Neural progenitor cell (in vitro differentiated cells): ENCODE measurements around the gene SDHA. TPM values are rescaled to one million over a fixed set of nuclear protein-coding genes. Genes with fewer than 3 reads are reported as not detected.

Source experiments
- DNase-seq: peaks from one replicate; pipeline ENCODE4 v3.0.0-alpha.2; 2016; ENCODE audit warnings: low spot score
- H2AFZ ChIP-seq: fragments of 200-600 bp; sonication (generic); replicated peaks from 2 replicates; pipeline ENCODE4 v1.6.1; 2016; ENCODE audit warnings: antibody characterized with exemption
- H3F3A ChIP-seq: fragments of 200-600 bp; sonication (generic); 2 replicates; pipeline ENCODE4 v1.6.1; 2016; ENCODE audit warnings: antibody characterized with exemption, low read depth
- H3K27ac ChIP-seq: fragments of 200-600 bp; sonication (generic); 2 replicates; pipeline ENCODE4 v1.5.1; 2016; ENCODE audit warnings: mild to moderate bottlenecking
- H3K27me3 ChIP-seq: fragments of 200-600 bp; sonication (generic); 2 replicates; pipeline ENCODE4 v1.6.1; 2016; ENCODE audit warnings: mild to moderate bottlenecking, moderate library complexity
- H3K36me3 ChIP-seq: fragments of 200-600 bp; sonication (generic); 2 replicates; pipeline ENCODE4 v1.5.1; 2016
- H3K4me1 ChIP-seq: fragments of 200-600 bp; sonication (generic); 2 replicates; pipeline ENCODE4 v1.6.1; 2016; ENCODE audit warnings: mixed run types
- H3K4me2 ChIP-seq: fragments of 200-600 bp; sonication (generic); 2 replicates; pipeline ENCODE4 v1.6.1; 2016
- H3K4me3 ChIP-seq: fragments of 200-600 bp; sonication (generic); 2 replicates; pipeline ENCODE4 v1.5.1; 2016
- H3K79me2 ChIP-seq: fragments of 200-600 bp; sonication (generic); 2 replicates; pipeline ENCODE4 v1.6.1; 2016; ENCODE audit warnings: low read depth
- H3K9ac ChIP-seq: fragments of 200-600 bp; sonication (generic); 2 replicates; pipeline ENCODE4 v1.6.1; 2016
- H3K9me3 ChIP-seq: fragments of 200-600 bp; sonication (generic); 2 replicates; pipeline ENCODE4 v1.5.1; 2016; ENCODE audit warnings: low read depth
- H4K20me1 ChIP-seq: fragments of 200-600 bp; sonication (generic); 2 replicates; pipeline ENCODE4 v1.6.1; 2016; ENCODE audit warnings: low read depth
- H3K27ac Mint-ChIP-seq: 3 replicates; pipeline ENCODE4 v1.8.0; 2021; ENCODE audit warnings: mixed read lengths
- H3K27me3 Mint-ChIP-seq: 2 replicates; pipeline ENCODE4 v1.8.0; 2022; ENCODE audit warnings: low read depth, mild to moderate bottlenecking, inconsistent platforms, moderate library complexity, mixed read lengths; ENCODE audit not compliant: insufficient read depth
- H3K36me3 Mint-ChIP-seq: 3 replicates; pipeline ENCODE4 v1.8.0; 2021; ENCODE audit warnings: mixed read lengths
- H3K4me1 Mint-ChIP-seq: 3 replicates; pipeline ENCODE4 v1.8.0; 2021; ENCODE audit warnings: mixed read lengths
- H3K4me3 Mint-ChIP-seq: 3 replicates; pipeline ENCODE4 v1.8.0; 2021; ENCODE audit warnings: mild to moderate bottlenecking, moderate library complexity, mixed read lengths
- H3K9me3 Mint-ChIP-seq: 3 replicates; pipeline ENCODE4 v1.8.0; 2020; ENCODE audit warnings: mixed read lengths
- EZH2 ChIP-seq: fragments of 200-600 bp; sonication (generic); IDR thresholded peaks from 2 replicates; pipeline ENCODE4 v1.6.1; 2017; ENCODE audit warnings: antibody characterized with exemption, mild to moderate bottlenecking, moderate library complexity
- EZH2phosphoT487 ChIP-seq: fragments of 200-600 bp; sonication (generic); IDR thresholded peaks from 2 replicates; pipeline ENCODE4 v1.6.1; 2017; ENCODE audit warnings: antibody characterized with exemption
- total RNA-seq: library from RNA; depleted of rRNA; stranded (reverse); fragments of >200 nt; gene quantifications from 2 replicates; pipeline ENCODE4 v1.2.3, GENCODE V29; 2015; ENCODE audit warnings: low replicate concordance
- TF ChIP-seq, protein P1 (sequence below): fragments of 200-600 bp; sonication (generic); IDR thresholded peaks from 2 replicates; pipeline ENCODE4 v1.5.1; 2017; ENCODE audit warnings: antibody characterized with exemption, mild to moderate bottlenecking

Gene SDHA
- total RNA-seq, 1 donor from 2014 or later = 47.1 TPM

DNA sequence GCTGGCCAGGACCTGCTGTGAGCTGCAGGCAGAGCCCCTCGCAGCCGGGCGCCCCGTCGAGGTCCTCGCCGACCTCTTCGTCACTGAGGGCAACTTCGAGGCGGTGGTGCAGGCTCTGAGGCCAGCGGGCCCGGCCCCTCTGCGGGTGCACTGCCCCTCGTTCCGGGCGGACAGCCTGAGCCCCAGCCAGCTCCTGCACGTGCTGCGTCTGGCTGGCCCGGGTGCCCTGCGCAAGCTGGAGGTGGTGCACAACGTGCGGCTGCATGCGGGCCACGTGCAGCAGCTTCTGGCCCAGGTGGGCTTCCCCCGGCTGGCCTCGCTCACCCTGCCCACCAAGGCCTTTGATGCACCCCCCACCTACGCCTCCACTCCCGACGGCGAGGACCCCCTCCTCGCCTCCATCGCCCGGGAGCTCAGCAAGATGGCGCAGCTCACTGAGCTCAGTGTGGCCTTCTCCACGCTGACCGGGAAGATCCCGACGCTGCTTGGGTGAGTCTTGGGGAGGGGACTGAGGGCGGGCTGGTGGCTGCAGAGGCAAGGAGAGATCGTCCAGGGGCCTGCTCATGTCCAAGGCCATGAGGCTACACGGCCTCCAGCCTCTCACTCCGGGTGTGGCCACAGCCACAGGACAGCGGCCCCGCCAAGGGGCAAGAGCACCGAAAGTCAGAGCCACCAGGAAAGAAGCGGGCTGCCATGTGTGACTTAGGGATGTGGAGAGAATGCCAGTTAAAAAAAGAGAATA lies 26.0 kb upstream of the SDHA start:
- no peak for DNase-seq
- H3K9me3 Mint-ChIP-seq = no peaks in the 10 kb centered on the region
- peaks cover 5% of the 10 kb centered on the region for H3K27me3 Mint-ChIP-seq
- H3K79me2 ChIP-seq = no peaks in the 10 kb centered on the region
- no peak overlapping the region for H3K4me3 ChIP-seq
- H3K36me3 Mint-ChIP-seq = no peaks in the 10 kb centered on the region
- no peaks in the 10 kb centered on the region for H3K9me3 ChIP-seq
- no peak overlapping the region for H3K27ac Mint-ChIP-seq
- H3K4me3 Mint-ChIP-seq = peak overlapping the region; percentile 7
- no peak overlapping the region for H3K4me2 ChIP-seq
- no peaks in the 10 kb centered on the region for H3K36me3 ChIP-seq
- no peak overlapping the region for H3K27ac ChIP-seq
- TF ChIP-seq, protein P1, sequence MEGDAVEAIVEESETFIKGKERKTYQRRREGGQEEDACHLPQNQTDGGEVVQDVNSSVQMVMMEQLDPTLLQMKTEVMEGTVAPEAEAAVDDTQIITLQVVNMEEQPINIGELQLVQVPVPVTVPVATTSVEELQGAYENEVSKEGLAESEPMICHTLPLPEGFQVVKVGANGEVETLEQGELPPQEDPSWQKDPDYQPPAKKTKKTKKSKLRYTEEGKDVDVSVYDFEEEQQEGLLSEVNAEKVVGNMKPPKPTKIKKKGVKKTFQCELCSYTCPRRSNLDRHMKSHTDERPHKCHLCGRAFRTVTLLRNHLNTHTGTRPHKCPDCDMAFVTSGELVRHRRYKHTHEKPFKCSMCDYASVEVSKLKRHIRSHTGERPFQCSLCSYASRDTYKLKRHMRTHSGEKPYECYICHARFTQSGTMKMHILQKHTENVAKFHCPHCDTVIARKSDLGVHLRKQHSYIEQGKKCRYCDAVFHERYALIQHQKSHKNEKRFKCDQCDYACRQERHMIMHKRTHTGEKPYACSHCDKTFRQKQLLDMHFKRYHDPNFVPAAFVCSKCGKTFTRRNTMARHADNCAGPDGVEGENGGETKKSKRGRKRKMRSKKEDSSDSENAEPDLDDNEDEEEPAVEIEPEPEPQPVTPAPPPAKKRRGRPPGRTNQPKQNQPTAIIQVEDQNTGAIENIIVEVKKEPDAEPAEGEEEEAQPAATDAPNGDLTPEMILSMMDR = no peak
- TF ChIP-seq EZH2phosphoT487 = no peak
- TF ChIP-seq EZH2 = no peak
- peaks cover 16% of the 10 kb centered on the region for H4K20me1 ChIP-seq
- H3K27me3 ChIP-seq = no peaks in the 10 kb centered on the region
- no peaks in the 10 kb centered on the region for H3K4me1 ChIP-seq
- H2AFZ ChIP-seq = no peak overlapping the region
- no peaks in the 10 kb centered on the region for H3F3A ChIP-seq
- H3K4me1 Mint-ChIP-seq = peaks cover 20% of the 10 kb centered on the region
- no peak overlapping the region for H3K9ac ChIP-seq

DNA sequence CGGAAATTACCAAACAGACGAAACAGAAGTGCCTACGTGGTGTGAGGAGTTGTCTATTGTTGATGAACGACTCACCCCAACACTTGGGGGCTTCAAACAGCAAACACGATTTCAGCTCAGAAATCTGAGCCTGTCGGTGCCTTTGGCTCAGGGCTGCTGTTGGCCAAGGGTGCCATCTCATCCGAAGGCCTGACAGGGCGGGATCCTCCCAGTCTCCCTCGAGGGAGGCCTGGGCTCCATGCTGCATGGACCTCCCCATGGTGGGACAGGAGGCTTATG lies 25.5 kb upstream of the SDHA start:
- H3K4me1 ChIP-seq = no peaks in the 10 kb centered on the region
- H3K36me3 ChIP-seq = no peaks in the 10 kb centered on the region
- no peak overlapping the region for H3K4me2 ChIP-seq
- H3K36me3 Mint-ChIP-seq = no peaks in the 10 kb centered on the region
- no peak overlapping the region for H3K27ac Mint-ChIP-seq
- no peaks in the 10 kb centered on the region for H3K9me3 Mint-ChIP-seq
- peaks cover 21% of the 10 kb centered on the region for H3K4me1 Mint-ChIP-seq
- DNase-seq = no peak
- peaks cover 5% of the 10 kb centered on the region for H3K27me3 Mint-ChIP-seq
- peak overlapping the region; percentile 7 for H3K4me3 Mint-ChIP-seq
- H3K9ac ChIP-seq = no peak overlapping the region
- no peak overlapping the region for H2AFZ ChIP-seq
- H3F3A ChIP-seq = no peaks in the 10 kb centered on the region
- no peak overlapping the region for H3K4me3 ChIP-seq
- H3K27ac ChIP-seq = no peak overlapping the region
- no peaks in the 10 kb centered on the region for H3K27me3 ChIP-seq
- peaks cover 16% of the 10 kb centered on the region for H4K20me1 ChIP-seq
- no peak for TF ChIP-seq EZH2
- no peak for TF ChIP-seq EZH2phosphoT487
- TF ChIP-seq, protein P1 = no peak
- no peaks in the 10 kb centered on the region for H3K79me2 ChIP-seq
- H3K9me3 ChIP-seq = no peaks in the 10 kb centered on the region

DNA sequence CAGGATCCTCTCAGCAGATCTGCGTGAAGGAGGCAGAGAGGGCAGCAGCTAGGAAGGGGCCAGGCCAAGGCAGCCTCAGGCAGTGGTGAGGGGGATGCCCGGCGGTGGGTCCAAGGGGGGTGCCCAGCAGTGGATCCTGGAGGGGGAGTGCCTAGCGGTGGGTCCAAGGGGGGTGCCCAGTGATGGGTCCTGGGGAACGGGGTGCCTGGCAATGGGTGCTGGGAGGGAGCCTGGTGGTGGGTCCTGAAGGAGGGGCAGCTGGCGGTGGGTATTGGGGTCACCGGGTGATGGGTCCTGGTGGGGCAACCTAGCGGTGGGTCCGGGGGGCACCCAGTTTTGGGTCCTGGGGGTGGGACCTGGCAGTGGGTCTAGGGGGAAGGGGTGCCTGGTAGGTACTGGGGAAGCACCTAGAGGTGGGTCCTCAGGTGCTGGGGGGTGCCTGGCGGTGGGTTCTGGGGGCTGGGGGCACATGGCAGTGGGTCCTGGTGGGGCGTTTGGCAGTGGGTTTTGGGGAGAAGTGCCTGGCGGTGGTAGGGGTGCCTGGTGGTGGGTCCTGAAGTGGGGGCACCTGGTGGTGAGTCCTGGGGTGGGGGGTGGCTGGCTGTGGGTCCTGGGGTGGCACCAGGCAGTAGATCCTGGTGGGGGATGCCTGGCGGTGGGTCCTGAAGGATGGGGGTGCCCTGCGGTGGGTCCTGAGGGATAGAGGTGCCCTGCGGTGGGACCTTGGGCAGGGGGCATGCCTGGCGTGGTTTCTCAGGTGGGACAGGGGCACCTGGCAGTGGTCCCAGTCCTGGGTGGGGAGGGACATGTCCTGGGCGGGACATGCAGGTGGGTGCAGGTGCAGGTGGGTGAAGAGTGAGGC lies 24.9 kb upstream of the SDHA start:
- H3K9me3 ChIP-seq = no peaks in the 10 kb centered on the region
- no peaks in the 10 kb centered on the region for H3K79me2 ChIP-seq
- no peak overlapping the region for H3K9ac ChIP-seq
- no peak for DNase-seq
- no peaks in the 10 kb centered on the region for H3F3A ChIP-seq
- no peak overlapping the region for H3K4me3 ChIP-seq
- H3K27me3 ChIP-seq = no peaks in the 10 kb centered on the region
- no peak overlapping the region for H2AFZ ChIP-seq
- H3K36me3 Mint-ChIP-seq = no peaks in the 10 kb centered on the region
- H3K36me3 ChIP-seq = no peaks in the 10 kb centered on the region
- no peak overlapping the region for H3K4me3 Mint-ChIP-seq
- peaks cover 5% of the 10 kb centered on the region for H3K27me3 Mint-ChIP-seq
- H3K27ac Mint-ChIP-seq = no peak overlapping the region
- H3K9me3 Mint-ChIP-seq = no peaks in the 10 kb centered on the region
- no peak overlapping the region for H3K27ac ChIP-seq
- peaks cover 10% of the 10 kb centered on the region for H4K20me1 ChIP-seq
- H3K4me1 Mint-ChIP-seq = peaks cover 21% of the 10 kb centered on the region
- H3K4me2 ChIP-seq = no peak overlapping the region
- no peaks in the 10 kb centered on the region for H3K4me1 ChIP-seq
- TF ChIP-seq, protein P1 = no peak
- no peak for TF ChIP-seq EZH2
- no peak for TF ChIP-seq EZH2phosphoT487
